Lower lobe of right lung (tissue), 2 donors: ENCODE results near the gene PDSS2. TPM values are rescaled to one million over a fixed set of nuclear protein-coding genes. Genes with fewer than 3 reads are reported as not detected.

Experiments
- ATAC-seq, 2 donors: fragments of 200-7000 bp; cut with Tn5 transposase; one replicate each; pipeline ENCODE4 v1.9.1; 2020 to 2022; ENCODE audit warnings: mild to moderate bottlenecking in 2 of 2, moderate library complexity in 2 of 2
- DNase-seq: peaks from one replicate; pipeline ENCODE4 v3.0.0-alpha.2; 2020
- H3K27ac ChIP-seq: fragments of 200-600 bp; one replicate; pipeline ENCODE4 v1.8.0; 2022
- H3K27me3 ChIP-seq: fragments of 200-600 bp; one replicate; pipeline ENCODE4 v1.8.0; 2022; ENCODE audit warnings: low read depth
- H3K36me3 ChIP-seq: fragments of 200-600 bp; one replicate; pipeline ENCODE4 v1.8.0; 2022; ENCODE audit warnings: mild to moderate bottlenecking
- H3K4me1 ChIP-seq: fragments of 200-600 bp; one replicate; pipeline ENCODE4 v1.8.0; 2022
- H3K4me3 ChIP-seq: fragments of 200-600 bp; one replicate; pipeline ENCODE4 v1.8.0; 2022; ENCODE audit warnings: mild to moderate bottlenecking
- H3K9me3 ChIP-seq: fragments of 200-600 bp; one replicate; pipeline ENCODE4 v1.8.0; 2022
- CTCF ChIP-seq: fragments of 200-600 bp; IDR thresholded peaks from one replicate; pipeline ENCODE4 v1.8.0; 2022; ENCODE audit warnings: antibody characterized with exemption, mild to moderate bottlenecking
- intact Hi-C: fragments of 100-400 bp; cut with DNase I; formaldehyde crosslinking; loops from one replicate; pipeline ENCODE4 v1.11.0; 2022
- total RNA-seq: library from RNA; stranded (reverse); fragmentation: NEBNext Ultra II Directional; extraction: Animal tissue kit (Norgen Biotek cat#: 25700); gene quantifications from one replicate; pipeline ENCODE4 v1.2.1, GENCODE V29; 2021
- donor health status: DM: no; HTN: yes; CAD: no; lungs with severe emphysema.

PDSS2 gene
- total RNA-seq, 1 donor from 2014 or later, result 14.9 TPM

- intact Hi-C loops, result no loop called here
- no peaks in the 10 kb centered on the region for H3K9me3 ChIP-seq
- no peak for TF ChIP-seq CTCF
- no peak overlapping the region for H3K27ac ChIP-seq
- no peak for DNase-seq
- no peaks in the 10 kb centered on the region for H3K27me3 ChIP-seq
- no peak for ATAC-seq
- no peak overlapping the region for H3K4me3 ChIP-seq
- peaks cover 3% of the 10 kb centered on the region for H3K4me1 ChIP-seq
- no peaks in the 10 kb centered on the region for H3K36me3 ChIP-seq
These were observed 351.6 kb downstream of the PDSS2 start for GRCh38 chr6:107107791-107108190.

- Histone ChIP-seq H3K27ac (no peak overlapping the region), H3K36me3 (no peaks in the 10 kb centered on the region), H3K4me1 (peaks cover 3% of the 10 kb centered on the region), H3K27me3 (no peaks in the 10 kb centered on the region), H3K9me3 (no peaks in the 10 kb centered on the region), H3K4me3 (no peak overlapping the region)
- TF ChIP-seq CTCF, result no peak
- intact Hi-C loops, result no loop called here
- no peak for DNase-seq
- ATAC-seq, result no peak
These were observed 353.2 kb downstream of the PDSS2 start for GRCh38 chr6:107106165-107106564.

- Histone ChIP-seq H3K4me1 (peaks cover 3% of the 10 kb centered on the region), H3K27ac (no peak overlapping the region), H3K9me3 (no peaks in the 10 kb centered on the region), H3K4me3 (no peak overlapping the region), H3K27me3 (no peaks in the 10 kb centered on the region), H3K36me3 (no peaks in the 10 kb centered on the region)
- no peak for TF ChIP-seq CTCF
- intact Hi-C loops, result no loop called here
- DNase-seq, result no peak
- ATAC-seq, result no peak
These were observed 353.8 kb downstream of the PDSS2 start for GRCh38 chr6:107105511-107106116.

- Histone ChIP-seq H3K36me3 (no peaks in the 10 kb centered on the region), H3K27me3 (no peaks in the 10 kb centered on the region), H3K4me3 (no peak overlapping the region), H3K9me3 (no peaks in the 10 kb centered on the region), H3K4me1 (no peaks in the 10 kb centered on the region), H3K27ac (no peak overlapping the region)
- intact Hi-C loops, result no loop called here
- no peak for DNase-seq
- ATAC-seq, result peak in 1 of 2 donors; percentile 18
- no peak for TF ChIP-seq CTCF
These were observed 356.3 kb downstream of the PDSS2 start for GRCh38 chr6:107103082-107103481.

Other genes starting within 250 kb of the PDSS2 start
- gene SOBP, start 30.6 kb upstream of the PDSS2 start, total RNA-seq, result 6.9 TPM